ENCODE data around the gene LCE1D. TPM values are rescaled to one million over a fixed set of nuclear protein-coding genes. Genes with fewer than 3 reads are reported as not detected.

LCE1D gene
- total RNA-seq = not detected
- long read RNA-seq = 0 reads

- DNase-seq (no peak), ATAC-seq (peak in 1 of 2 donors; percentile 38)
- H3K9me3 ChIP-seq = no peaks in the 10 kb centered on the region
- H3K27ac ChIP-seq = no peak within 1 kb of the TSS
- H3K27me3 ChIP-seq (ENCODE audit: low read depth) = no peaks in the 10 kb centered on the region
- H3K4me3 ChIP-seq = no peak within 1 kb of the TSS
- intact Hi-C loops (cut with DNase I) = no loop called here
- H3K36me3 ChIP-seq = no peaks in the 10 kb centered on the region
- TF ChIP-seq, protein P1, sequence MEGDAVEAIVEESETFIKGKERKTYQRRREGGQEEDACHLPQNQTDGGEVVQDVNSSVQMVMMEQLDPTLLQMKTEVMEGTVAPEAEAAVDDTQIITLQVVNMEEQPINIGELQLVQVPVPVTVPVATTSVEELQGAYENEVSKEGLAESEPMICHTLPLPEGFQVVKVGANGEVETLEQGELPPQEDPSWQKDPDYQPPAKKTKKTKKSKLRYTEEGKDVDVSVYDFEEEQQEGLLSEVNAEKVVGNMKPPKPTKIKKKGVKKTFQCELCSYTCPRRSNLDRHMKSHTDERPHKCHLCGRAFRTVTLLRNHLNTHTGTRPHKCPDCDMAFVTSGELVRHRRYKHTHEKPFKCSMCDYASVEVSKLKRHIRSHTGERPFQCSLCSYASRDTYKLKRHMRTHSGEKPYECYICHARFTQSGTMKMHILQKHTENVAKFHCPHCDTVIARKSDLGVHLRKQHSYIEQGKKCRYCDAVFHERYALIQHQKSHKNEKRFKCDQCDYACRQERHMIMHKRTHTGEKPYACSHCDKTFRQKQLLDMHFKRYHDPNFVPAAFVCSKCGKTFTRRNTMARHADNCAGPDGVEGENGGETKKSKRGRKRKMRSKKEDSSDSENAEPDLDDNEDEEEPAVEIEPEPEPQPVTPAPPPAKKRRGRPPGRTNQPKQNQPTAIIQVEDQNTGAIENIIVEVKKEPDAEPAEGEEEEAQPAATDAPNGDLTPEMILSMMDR (IDR thresholded peaks at IDR 0.05) = no peak
- no peaks in the 10 kb centered on the region for H3K4me1 ChIP-seq
Observed at GRCh38 chr1:152796421-152796820, at the start of gene LCE1D. Gene LCE1D (plus strand): TSS chr1:152796721. CDS start chr1:152797795, 1,074 bp downstream.

DNA sequence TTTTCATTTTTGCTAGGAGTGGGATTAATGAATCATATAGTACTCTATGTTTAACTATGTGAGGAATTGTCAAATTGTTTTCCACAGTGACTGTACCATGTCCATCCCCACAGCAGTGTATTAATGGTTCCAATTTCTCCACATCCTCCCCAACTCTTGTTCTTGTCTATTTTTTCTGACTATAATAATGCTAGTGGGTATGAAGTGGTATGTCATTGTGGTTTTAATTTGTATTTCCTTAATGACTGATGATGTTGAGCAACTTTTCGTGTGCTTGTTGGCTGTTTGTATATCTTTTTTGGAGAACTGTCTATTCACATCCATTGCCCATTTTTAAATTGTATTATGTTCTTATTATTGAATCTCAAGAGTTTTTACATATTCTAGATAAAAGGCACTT, 48.7 kb upstream of the LCE1D start:
- intact Hi-C loops (cut with DNase I) = no loop called here
- no peaks in the 10 kb centered on the region for H3K9me3 ChIP-seq
- H3K4me1 ChIP-seq = no peaks in the 10 kb centered on the region
- DNase-seq = no peak
- no peak for ATAC-seq
- H3K27me3 ChIP-seq (ENCODE audit: low read depth) = no peaks in the 10 kb centered on the region
- no peak overlapping the region for H3K4me3 ChIP-seq
- no peak overlapping the region for H3K27ac ChIP-seq
- H3K36me3 ChIP-seq = no peaks in the 10 kb centered on the region
- TF ChIP-seq, protein P1 (IDR thresholded peaks at IDR 0.05) = no peak

GRCh38 chr1:152752225-152752624, 44.3 kb upstream of the LCE1D start:
- ATAC-seq = peak in 1 of 2 donors; percentile 65
- Histone ChIP-seq H3K9me3 (no peaks in the 10 kb centered on the region), H3K4me3 (no peak overlapping the region), H3K36me3 (no peaks in the 10 kb centered on the region), H3K27me3 (ENCODE audit: low read depth) (peaks cover 8% of the 10 kb centered on the region), H3K27ac (no peak overlapping the region), H3K4me1 (no peaks in the 10 kb centered on the region)
- no peak for DNase-seq
- intact Hi-C loops (cut with DNase I) = no loop called here
- TF ChIP-seq, protein P1 (IDR thresholded peaks at IDR 0.05) = no peak

- TF ChIP-seq, protein P1 (IDR thresholded peaks at IDR 0.05) = no peak
- no peaks in the 10 kb centered on the region for H3K4me1 ChIP-seq
- H3K27ac ChIP-seq = no peak overlapping the region
- H3K9me3 ChIP-seq = no peaks in the 10 kb centered on the region
- DNase-seq (no peak), ATAC-seq (no peak)
- H3K4me3 ChIP-seq = no peak overlapping the region
- intact Hi-C loops (cut with DNase I) = no loop called here
- no peaks in the 10 kb centered on the region for H3K36me3 ChIP-seq
- peaks cover 8% of the 10 kb centered on the region for H3K27me3 ChIP-seq (ENCODE audit: low read depth)
Observed at GRCh38 chr1:152753586-152753985, 42.9 kb upstream of the LCE1D start.

- ATAC-seq = no peak
Observed at GRCh38 chr1:152756872-152757271, 39.6 kb upstream of the LCE1D start.

More at GRCh38 chr1:152756872-152757271, 39.6 kb upstream of the LCE1D start:
- H3K27me3 ChIP-seq (ENCODE audit: low read depth) = peaks cover 8% of the 10 kb centered on the region
- TF ChIP-seq, protein P1 (IDR thresholded peaks at IDR 0.05) = no peak
- no peaks in the 10 kb centered on the region for H3K36me3 ChIP-seq
- no peaks in the 10 kb centered on the region for H3K4me1 ChIP-seq
- H3K4me3 ChIP-seq = no peak overlapping the region
- no peak for DNase-seq
- intact Hi-C loops (cut with DNase I) = no loop called here
- H3K9me3 ChIP-seq = no peaks in the 10 kb centered on the region
- H3K27ac ChIP-seq = no peak overlapping the region

All from lower lobe of right lung (tissue), 2 donors.